A549 (cell line): ENCODE results near the gene PITPNM1. TPM values are rescaled to one million over a fixed set of nuclear protein-coding genes. Genes with fewer than 3 reads are reported as not detected.

Experiments
- ATAC-seq, 2 experiments: fragments of 200-7000 bp in 1 of 2; fragments of >200 bp in 1 of 2; cut with Nextera tagmentation in 1 of 2; cut with Tn5 transposase in 1 of 2; 3 replicates each; pipeline versions ENCODE4 v1.8.0 to v1.9.1; 2018 to 2020; ENCODE audit warnings: mild to moderate bottlenecking in 1 of 2, moderate library complexity in 1 of 2
- CTCF ChIA-PET: fragments of 300-600 bp; sonication (Branson Sonifier 250); formaldehyde crosslinking; extraction: SDS; loops from one replicate; lab custom pipeline; 2021; ENCODE audit warnings: antibody characterized with exemption, inconsistent platforms; lab: Yijun Ruan, JAX
- POLR2A ChIA-PET: fragments of 350-600 bp; formaldehyde crosslinking; extraction: SDS; loops from one replicate; lab custom pipeline; 2021; ENCODE audit warnings: antibody characterized with exemption, inconsistent platforms; lab: Yijun Ruan, JAX
- DNase-seq, 2 experiments: peaks; one replicate each; pipeline versions ENCODE4 v3.0.0 to v3.0.0-alpha.2; 2011 to 2016; ENCODE audit warnings: low read depth in 1 of 2, low spot score in 1 of 2
- FAIRE-seq: peaks from 2 replicates; lab custom pipeline; 2011; peaks lifted over from hg19 to GRCh38; lab: Jason Lieb, UNC
- H3K27ac ChIP-seq, 2 experiments: fragments of >200 bp; sonication (Bioruptor Twin); formaldehyde crosslinking; 3 replicates each; pipeline ENCODE4 v1.5.1; 2016 to 2017
- H3K4me1 ChIP-seq: fragments of >200 bp; sonication (Bioruptor Twin); formaldehyde crosslinking; 3 replicates; pipeline ENCODE4 v1.6.1; 2016
- H3K4me2 ChIP-seq: fragments of >200 bp; sonication (Bioruptor Twin); formaldehyde crosslinking; 3 replicates; pipeline ENCODE4 v1.6.1; 2016
- H3K4me3 ChIP-seq: fragments of >200 bp; sonication (Bioruptor Twin); formaldehyde crosslinking; 3 replicates; pipeline ENCODE4 v1.5.1; 2016
- H3K9me3 ChIP-seq: fragments of >200 bp; sonication (Bioruptor Twin); formaldehyde crosslinking; 3 replicates; pipeline ENCODE4 v1.6.1; 2016
- BHLHE40 ChIP-seq: IDR thresholded peaks from 2 replicates; pipeline ENCODE4 v1.6.1; 2012; ENCODE audit warnings: low read depth, low read length, inconsistent platforms
- CBX2 ChIP-seq: fragments of 200-600 bp; sonication (generic); IDR thresholded peaks from 2 replicates; pipeline ENCODE4 v1.6.1; 2016; ENCODE audit warnings: low read depth, mild to moderate bottlenecking, borderline replicate concordance
- EP300 ChIP-seq, 2 experiments: fragments of >200 bp; sonication (Bioruptor Twin); formaldehyde crosslinking; IDR thresholded peaks; 2 replicates in 1 of 2; 3 replicates in 1 of 2; pipeline ENCODE4 v1.6.1; 2016 to 2017
- ESRRA ChIP-seq: fragments of 150-350 bp; IDR thresholded peaks from 2 replicates; pipeline ENCODE4 v1.6.1; 2014; ENCODE audit warnings: mild to moderate bottlenecking, low read length, borderline replicate concordance
- GATA3 ChIP-seq: IDR thresholded peaks from 2 replicates; pipeline ENCODE4 v1.6.1; 2012; ENCODE audit warnings: borderline replicate concordance
- KDM1A ChIP-seq: fragments of 200-600 bp; sonication (generic); IDR thresholded peaks from 2 replicates; pipeline ENCODE4 v1.6.1; 2016; ENCODE audit warnings: low read depth, mild to moderate bottlenecking
- MAFK ChIP-seq: fragments of 450-650 bp; IDR thresholded peaks from 2 replicates; pipeline ENCODE4 v1.6.1; 2014; ENCODE audit not compliant: partially characterized antibody
- MAX ChIP-seq: IDR thresholded peaks from 2 replicates; pipeline ENCODE4 v1.6.1; 2012
- MAZ ChIP-seq: fragments of 150-350 bp; IDR thresholded peaks from 2 replicates; pipeline ENCODE4 v1.6.1; 2014; ENCODE audit warnings: antibody characterized with exemption, low read depth, low read length, borderline replicate concordance
- MYC ChIP-seq: IDR thresholded peaks from 2 replicates; pipeline ENCODE4 v1.6.1; 2012; ENCODE audit warnings: mild to moderate bottlenecking, inconsistent platforms, low read length, improper control_type of control experiment, borderline replicate concordance
- PBX3 ChIP-seq: IDR thresholded peaks from 2 replicates; pipeline ENCODE4 v1.6.1; 2012
- PHF8 ChIP-seq: fragments of 200-600 bp; sonication (generic); IDR thresholded peaks from 2 replicates; pipeline ENCODE4 v1.6.1; 2016; ENCODE audit warnings: low read depth, mild to moderate bottlenecking, antibody characterized with exemption, moderate library complexity, borderline replicate concordance
- RFX5 ChIP-seq: fragments of 450-650 bp; IDR thresholded peaks from 2 replicates; pipeline ENCODE4 v1.7.1; 2014; ENCODE audit warnings: antibody characterized with exemption, mild to moderate bottlenecking, moderate library complexity
- SREBF2 ChIP-seq: fragments of 450-650 bp; IDR thresholded peaks from 2 replicates; pipeline ENCODE4 v1.6.1; 2014; ENCODE audit warnings: mild to moderate bottlenecking, moderate library complexity
- TP53 ChIP-seq: fragments of 250-450 bp; sonication (Bioruptor Pico); IDR thresholded peaks from 2 replicates; pipeline ENCODE4 v1.5.0; 2021; ENCODE audit warnings: mild to moderate bottlenecking, moderate library complexity
- ZFP36 ChIP-seq: fragments of 450-650 bp; IDR thresholded peaks from 2 replicates; pipeline ENCODE4 v1.6.1; 2014; ENCODE audit warnings: borderline replicate concordance; ENCODE audit not compliant: partially characterized antibody
- ZSCAN20 ChIP-seq: fragments of 250-450 bp; sonication (Bioruptor Pico); IDR thresholded peaks from 2 replicates; pipeline ENCODE4 v1.8.0; 2022; ENCODE audit warnings: mild to moderate bottlenecking, moderate library complexity
- WGBS: methylation state at CpG from one replicate; pipeline ENCODE4 v1.1.6; 2017; ENCODE audit errors: missing lambda C conversion rate; 5-methylcytosine and 5-hydroxymethylcytosine counted together
- polyA plus RNA-seq, 4 experiments: library from polyadenylated mRNA; depleted of rRNA in 3 of 4; stranded (reverse); fragments of >200 nt; fragmentation: RNase III in 1 of 4; extraction: RNeasy Plus Mini Kit Qiagen cat#74134 plus additional on column Dnase treatment in 1 of 4; gene quantifications; 2 replicates in 3 of 4; 3 replicates in 1 of 4; pipeline ENCODE4 v1.2.3, GENCODE V29; 2011 to 2017
- TF ChIP-seq, protein P1 (sequence below): IDR thresholded peaks from 2 replicates; pipeline ENCODE4 v1.6.1; 2012; ENCODE audit warnings: low read depth, borderline replicate concordance
- TF ChIP-seq, protein P2 (sequence below): fragments of 250-450 bp; sonication (Bioruptor Pico); IDR thresholded peaks from 2 replicates; pipeline ENCODE4 v1.5.0; 2020; ENCODE audit warnings: low read depth, mild to moderate bottlenecking, moderate library complexity

Gene PITPNM1
- polyA plus RNA-seq, 2 of the 4 experiments (the other 2 are of a cell fraction): 14.2 to 42.0 TPM

- TF ChIP-seq, protein P1, sequence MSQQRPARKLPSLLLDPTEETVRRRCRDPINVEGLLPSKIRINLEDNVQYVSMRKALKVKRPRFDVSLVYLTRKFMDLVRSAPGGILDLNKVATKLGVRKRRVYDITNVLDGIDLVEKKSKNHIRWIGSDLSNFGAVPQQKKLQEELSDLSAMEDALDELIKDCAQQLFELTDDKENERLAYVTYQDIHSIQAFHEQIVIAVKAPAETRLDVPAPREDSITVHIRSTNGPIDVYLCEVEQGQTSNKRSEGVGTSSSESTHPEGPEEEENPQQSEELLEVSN: no peak
- no peak for TF ChIP-seq ZFP36
- no peak for TF ChIP-seq CBX2
- no peak for TF ChIP-seq MAFK
Measured at GRCh38 chr11:67493548-67494370, 11.4 kb downstream of the PITPNM1 start (continued).

DNA sequence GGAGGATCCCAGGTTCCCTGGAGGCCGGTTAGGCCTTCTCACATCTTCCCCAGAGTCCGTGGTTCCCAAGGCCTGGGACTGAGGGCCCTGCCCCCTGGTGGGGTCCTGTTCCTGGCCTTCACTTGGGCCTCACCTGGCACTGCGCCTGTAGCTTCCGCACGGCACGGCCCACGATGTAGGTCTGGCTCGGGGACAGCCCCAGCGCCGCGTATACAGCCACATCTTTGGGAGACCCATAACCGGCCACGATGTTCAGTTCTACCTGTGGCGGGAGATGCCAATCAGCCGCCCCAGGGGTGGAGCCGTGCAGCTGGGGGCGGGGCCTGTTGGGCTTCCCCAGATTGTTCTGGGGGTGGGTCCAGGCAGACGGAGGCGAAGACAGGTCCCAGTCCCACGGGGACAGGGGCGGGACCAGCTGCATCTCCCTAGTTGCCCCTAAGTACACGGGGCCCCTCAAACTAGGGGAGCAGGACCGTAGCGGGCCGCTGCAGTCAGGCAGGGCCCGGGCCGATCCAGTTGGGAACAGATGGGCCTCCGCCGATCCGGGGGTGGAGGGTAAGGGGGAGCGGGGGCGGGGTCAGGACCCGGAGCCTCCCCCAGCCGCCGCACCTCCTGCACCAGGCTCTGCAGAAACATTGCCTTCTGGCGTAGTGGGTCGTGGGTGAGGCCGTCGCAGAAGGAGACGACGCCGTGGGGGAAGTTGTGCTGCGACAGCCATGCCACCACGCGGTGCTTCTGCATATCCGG lies 12.2 kb downstream of the PITPNM1 start:
- H3K4me2 ChIP-seq: no peak overlapping the region
- H3K4me3 ChIP-seq: no peak overlapping the region
- TF ChIP-seq SREBF2 (no peak), PBX3 (no peak), ESRRA (no peak), ZSCAN20 (CRISPR knock-in tag) (no peak), MAX (no peak), TP53 (CRISPR knock-in tag) (no peak), CBX2 (no peak), BHLHE40 (no peak), RFX5 (no peak), EP300 (IDR thresholded peaks at IDR 0.05) (no peak), MYC (no peak)
- TF ChIP-seq, protein P2, sequence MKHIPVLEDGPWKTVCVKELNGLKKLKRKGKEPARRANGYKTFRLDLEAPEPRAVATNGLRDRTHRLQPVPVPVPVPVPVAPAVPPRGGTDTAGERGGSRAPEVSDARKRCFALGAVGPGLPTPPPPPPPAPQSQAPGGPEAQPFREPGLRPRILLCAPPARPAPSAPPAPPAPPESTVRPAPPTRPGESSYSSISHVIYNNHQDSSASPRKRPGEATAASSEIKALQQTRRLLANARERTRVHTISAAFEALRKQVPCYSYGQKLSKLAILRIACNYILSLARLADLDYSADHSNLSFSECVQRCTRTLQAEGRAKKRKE (CRISPR knock-in tag): no peak
- TF ChIP-seq, all 56 proteins: peak for 0
- no peaks in the 10 kb centered on the region for H3K4me1 ChIP-seq
- no peak for FAIRE-seq
- 95% methylated on average over 18 of the region's 46 CpGs for WGBS
- POLR2A ChIA-PET: interaction anchor here (0.7 kb wide), 1 partner anchor 10 kb away, joined by 3 read pairs; the partner anchor contains the start of gene AIP
- no peak overlapping the region for H3K27ac ChIP-seq
- no peak for DNase-seq
- no peaks in the 10 kb centered on the region for H3K9me3 ChIP-seq
- ATAC-seq: peak in 1 of 2 experiments; percentile 10; a peak in 3 of 6 replicates
- CTCF ChIA-PET: interaction anchor here (0.9 to 2.8 kb wide), 6 partner anchors 10 to 230 kb away, joined by 3 to 10 read pairs (median 4); partner anchors contain the start of genes AIP and PPP1CA

DNA sequence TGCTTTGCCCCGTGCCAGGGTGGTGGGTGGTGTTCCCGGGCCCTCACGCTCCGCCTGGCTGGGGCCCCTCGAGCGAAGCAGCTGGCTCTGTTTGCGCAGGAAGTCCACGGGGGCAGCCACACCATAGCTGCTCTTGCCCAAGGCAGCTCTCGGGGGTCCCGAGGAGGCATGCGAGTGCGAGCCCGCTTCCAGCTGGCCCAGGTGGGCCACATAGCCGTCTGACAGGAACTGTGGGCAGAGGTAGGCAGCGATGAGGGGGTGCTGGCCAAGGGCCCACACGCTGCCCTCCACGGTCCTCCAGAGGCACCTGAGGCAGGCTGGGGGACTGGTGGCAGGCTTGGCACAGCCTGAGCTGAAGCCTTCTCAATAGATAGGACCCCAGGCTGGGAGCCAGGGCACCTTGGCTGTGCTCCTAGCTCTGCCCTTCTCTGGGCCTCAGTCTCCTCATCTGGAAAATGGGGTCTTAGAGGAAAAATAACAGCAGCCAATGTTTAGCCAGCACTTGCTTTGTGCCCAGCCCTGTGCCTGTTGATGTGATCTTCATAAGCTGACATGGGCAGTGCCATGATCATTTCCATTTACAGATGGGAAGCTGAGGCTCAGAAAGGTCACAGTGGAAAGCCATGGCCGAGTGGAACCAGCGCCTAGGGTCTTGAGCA lies 13.0 kb downstream of the PITPNM1 start:
- POLR2A ChIA-PET: interaction anchor here (0.7 to 1.3 kb wide), 2 partner anchors 9 kb away, joined by 3 to 5 read pairs; partner anchors contain the start of gene AIP
- CTCF ChIA-PET: interaction anchor here (0.7 to 2.8 kb wide), 10 partner anchors 9 to 229 kb away, joined by 3 to 10 read pairs (median 3); partner anchors contain the start of genes AIP, GSTP1, PPP1CA and TMEM134
- no peak for TF ChIP-seq MAZ
- no peak for TF ChIP-seq PHF8
- TF ChIP-seq KDM1A: peak; percentile 70; the same call in 1 of the 2 replicates
- no peak for TF ChIP-seq GATA3
- no peak overlapping the region for H3K4me3 ChIP-seq
- 92% methylated on average over 15 of the region's 19 CpGs for WGBS
- DNase-seq: no peak
- H3K9me3 ChIP-seq: no peaks in the 10 kb centered on the region
- ATAC-seq: no peak
- H3K4me2 ChIP-seq: no peak overlapping the region
- FAIRE-seq: no peak
- H3K27ac ChIP-seq: no peak overlapping the region
- no peaks in the 10 kb centered on the region for H3K4me1 ChIP-seq
